ENCODE measurements around the gene DAW1. TPM values are rescaled to one million over a fixed set of nuclear protein-coding genes. Genes with fewer than 3 reads are reported as not detected.

DAW1 gene
- total and polyA plus RNA-seq, 2 of the 13 experiments (the other 11 are each of a cell fraction or from before 2014, with no cell fraction given) = not detected

DNA sequence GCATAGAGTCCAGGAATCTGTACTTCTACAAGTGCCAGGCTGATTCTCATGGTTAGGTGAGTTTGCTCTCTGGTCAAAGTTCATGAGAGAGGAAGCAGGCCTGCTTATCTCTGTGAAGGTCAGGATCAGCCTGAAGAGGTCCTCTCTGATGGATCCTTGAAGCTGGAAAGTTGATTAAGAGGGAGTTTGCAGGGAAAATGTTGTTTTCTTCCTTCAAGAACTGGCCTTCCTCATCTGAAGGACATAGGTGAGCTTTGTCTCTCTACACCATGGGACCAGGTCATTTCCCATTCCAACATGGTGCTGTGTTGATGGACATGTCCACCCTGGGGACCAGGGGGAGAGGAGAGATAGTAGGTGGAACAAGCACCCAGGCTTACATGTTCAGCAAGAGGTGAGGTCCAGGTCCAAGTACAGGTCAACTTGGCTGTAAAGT, 42.9 kb upstream of the DAW1 start (continued):
- no peak for TF ChIP-seq ZNF75D (CRISPR knock-in tag; IDR thresholded peaks at IDR 0.05; ENCODE audit: borderline replicate concordance)
- TF ChIP-seq ZNF121 (CRISPR knock-in tag; IDR thresholded peaks at IDR 0.05) = no peak
- TF ChIP-seq, protein P1, sequence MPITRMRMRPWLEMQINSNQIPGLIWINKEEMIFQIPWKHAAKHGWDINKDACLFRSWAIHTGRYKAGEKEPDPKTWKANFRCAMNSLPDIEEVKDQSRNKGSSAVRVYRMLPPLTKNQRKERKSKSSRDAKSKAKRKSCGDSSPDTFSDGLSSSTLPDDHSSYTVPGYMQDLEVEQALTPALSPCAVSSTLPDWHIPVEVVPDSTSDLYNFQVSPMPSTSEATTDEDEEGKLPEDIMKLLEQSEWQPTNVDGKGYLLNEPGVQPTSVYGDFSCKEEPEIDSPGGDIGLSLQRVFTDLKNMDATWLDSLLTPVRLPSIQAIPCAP (CRISPR knock-in tag; IDR thresholded peaks at IDR 0.05; ENCODE audit: low read depth) = no peak
- peak; percentile 73; the same call in 1 of the 2 replicates for TF ChIP-seq ZNF782 (CRISPR knock-in tag; IDR thresholded peaks at IDR 0.05; ENCODE audit: borderline replicate concordance)
- TF ChIP-seq, protein P2, sequence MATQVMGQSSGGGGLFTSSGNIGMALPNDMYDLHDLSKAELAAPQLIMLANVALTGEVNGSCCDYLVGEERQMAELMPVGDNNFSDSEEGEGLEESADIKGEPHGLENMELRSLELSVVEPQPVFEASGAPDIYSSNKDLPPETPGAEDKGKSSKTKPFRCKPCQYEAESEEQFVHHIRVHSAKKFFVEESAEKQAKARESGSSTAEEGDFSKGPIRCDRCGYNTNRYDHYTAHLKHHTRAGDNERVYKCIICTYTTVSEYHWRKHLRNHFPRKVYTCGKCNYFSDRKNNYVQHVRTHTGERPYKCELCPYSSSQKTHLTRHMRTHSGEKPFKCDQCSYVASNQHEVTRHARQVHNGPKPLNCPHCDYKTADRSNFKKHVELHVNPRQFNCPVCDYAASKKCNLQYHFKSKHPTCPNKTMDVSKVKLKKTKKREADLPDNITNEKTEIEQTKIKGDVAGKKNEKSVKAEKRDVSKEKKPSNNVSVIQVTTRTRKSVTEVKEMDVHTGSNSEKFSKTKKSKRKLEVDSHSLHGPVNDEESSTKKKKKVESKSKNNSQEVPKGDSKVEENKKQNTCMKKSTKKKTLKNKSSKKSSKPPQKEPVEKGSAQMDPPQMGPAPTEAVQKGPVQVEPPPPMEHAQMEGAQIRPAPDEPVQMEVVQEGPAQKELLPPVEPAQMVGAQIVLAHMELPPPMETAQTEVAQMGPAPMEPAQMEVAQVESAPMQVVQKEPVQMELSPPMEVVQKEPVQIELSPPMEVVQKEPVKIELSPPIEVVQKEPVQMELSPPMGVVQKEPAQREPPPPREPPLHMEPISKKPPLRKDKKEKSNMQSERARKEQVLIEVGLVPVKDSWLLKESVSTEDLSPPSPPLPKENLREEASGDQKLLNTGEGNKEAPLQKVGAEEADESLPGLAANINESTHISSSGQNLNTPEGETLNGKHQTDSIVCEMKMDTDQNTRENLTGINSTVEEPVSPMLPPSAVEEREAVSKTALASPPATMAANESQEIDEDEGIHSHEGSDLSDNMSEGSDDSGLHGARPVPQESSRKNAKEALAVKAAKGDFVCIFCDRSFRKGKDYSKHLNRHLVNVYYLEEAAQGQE (IDR thresholded peaks at IDR 0.05; ENCODE audit: borderline replicate concordance in 1 of 2, low read depth in 1 of 2, low read length in 2 of 2) = no peak
- TF ChIP-seq NPAS2 (CRISPR knock-in tag; IDR thresholded peaks at IDR 0.05; ENCODE audit: borderline replicate concordance) = no peak
- no peak for TF ChIP-seq ZNF225 (CRISPR knock-in tag; IDR thresholded peaks at IDR 0.05)
- TF ChIP-seq ZFP37 (CRISPR knock-in tag; IDR thresholded peaks at IDR 0.05; ENCODE audit: borderline replicate concordance) = no peak
- TF ChIP-seq ZNF441 (CRISPR knock-in tag; IDR thresholded peaks at IDR 0.05; ENCODE audit: borderline replicate concordance) = no peak
- TF ChIP-seq POGK (CRISPR knock-in tag; conservative IDR thresholded peaks at IDR 0.05) = no peak
- TF ChIP-seq NR2F2 (IDR thresholded peaks at IDR 0.05; ENCODE audit: borderline replicate concordance, low read depth) = 0 out of 2 replicates have a peak, but pooled peaks have one; percentile 12
- TF ChIP-seq NFATC3 (CRISPR knock-in tag; IDR thresholded peaks at IDR 0.05) = no peak
- peak; percentile 77 for TF ChIP-seq PAXIP1 (CRISPR knock-in tag; conservative IDR thresholded peaks at IDR 0.05)
- TF ChIP-seq NR3C1 (CRISPR knock-in tag; IDR thresholded peaks at IDR 0.05) = no peak
- TF ChIP-seq ZNF891 (CRISPR knock-in tag; IDR thresholded peaks at IDR 0.05) = no peak
- TF ChIP-seq ZNF432 (CRISPR knock-in tag; IDR thresholded peaks at IDR 0.05; ENCODE audit: borderline replicate concordance) = no peak
- TF ChIP-seq KAT8 (CRISPR knock-in tag; IDR thresholded peaks at IDR 0.05) = no peak
- no peak for TF ChIP-seq RELA (CRISPR knock-in tag; IDR thresholded peaks at IDR 0.05)
- TF ChIP-seq ETS1 (CRISPR knock-in tag; IDR thresholded peaks at IDR 0.05) = no peak
- no peak for TF ChIP-seq KMT2B (CRISPR knock-in tag; IDR thresholded peaks at IDR 0.05)

Data from HepG2 (cell line).